H9 (cell line): ENCODE measurements around the gene CDK11A. TPM values are rescaled to one million over a fixed set of nuclear protein-coding genes. Genes with fewer than 3 reads are reported as not detected.

Source experiments
- DNase-seq: peaks from one replicate; pipeline ENCODE4 v3.0.0-alpha.2; 2017
- H2AFZ ChIP-seq: one replicate; pipeline ENCODE4 v1.6.1; 2013; ENCODE audit warnings: mild to moderate bottlenecking, low read length, control low read depth, moderate library complexity
- H2AK5ac ChIP-seq: 2 replicates; pipeline ENCODE4 v1.6.1; 2013; ENCODE audit warnings: low read length, control low read depth, mixed read lengths; ENCODE audit not compliant: insufficient read length
- H2BK120ac ChIP-seq: one replicate; pipeline ENCODE4 v1.6.1; 2013; ENCODE audit warnings: low read depth, mild to moderate bottlenecking, low read length, control low read depth, inconsistent platforms; ENCODE audit not compliant: poor library complexity, severe bottlenecking
- H2BK12ac ChIP-seq: 2 replicates; pipeline ENCODE4 v1.6.1; 2013; ENCODE audit warnings: low read length, control low read depth, mixed read lengths, low read depth; ENCODE audit not compliant: insufficient read length
- H2BK15ac ChIP-seq: 2 replicates; pipeline ENCODE4 v1.6.1; 2013; ENCODE audit warnings: low read depth, low read length, control low read depth
- H2BK20ac ChIP-seq: one replicate; pipeline ENCODE4 v1.6.1; 2013; ENCODE audit warnings: low read depth, mild to moderate bottlenecking, low read length, control low read depth, inconsistent platforms; ENCODE audit not compliant: poor library complexity, severe bottlenecking
- H2BK5ac ChIP-seq: 2 replicates; pipeline ENCODE4 v1.6.1; 2013; ENCODE audit warnings: low read length, control low read depth, mixed read lengths; ENCODE audit not compliant: insufficient read length
- H3K14ac ChIP-seq: 2 replicates; pipeline ENCODE4 v1.6.1; 2013; ENCODE audit warnings: low read length, control low read depth; ENCODE audit not compliant: insufficient read depth
- H3K18ac ChIP-seq: 2 replicates; pipeline ENCODE4 v1.6.1; 2013; ENCODE audit warnings: low read depth, mild to moderate bottlenecking, mixed read lengths, low read length, control low read depth; ENCODE audit not compliant: insufficient read length
- H3K23ac ChIP-seq: 2 replicates; pipeline ENCODE4 v1.6.1; 2013; ENCODE audit warnings: low read length, control low read depth, mixed read lengths, low read depth; ENCODE audit not compliant: insufficient read length
- H3K23me2 ChIP-seq: 2 replicates; pipeline ENCODE4 v1.6.1; 2013; ENCODE audit warnings: low read depth, mild to moderate bottlenecking, mixed read lengths, low read length, control low read depth; ENCODE audit not compliant: insufficient read length, poor library complexity, severe bottlenecking
- H3K27ac ChIP-seq: 2 replicates; pipeline ENCODE4 v1.5.1; 2013; ENCODE audit warnings: low read length, control low read depth, mixed read lengths, low read depth; ENCODE audit not compliant: insufficient read length
- H3K27me3 ChIP-seq: 2 replicates; pipeline ENCODE4 v1.6.1; 2013; ENCODE audit warnings: low read length, control low read depth, inconsistent platforms; ENCODE audit not compliant: insufficient read depth
- H3K4ac ChIP-seq: 2 replicates; pipeline ENCODE4 v1.6.1; 2013; ENCODE audit warnings: low read depth, mild to moderate bottlenecking, control low read depth, inconsistent platforms, low read length, moderate library complexity
- H3K4me1 ChIP-seq: 2 replicates; pipeline ENCODE4 v1.6.1; 2013; ENCODE audit warnings: low read length, control low read depth, inconsistent platforms; ENCODE audit not compliant: insufficient read depth
- H3K4me2 ChIP-seq: 2 replicates; pipeline ENCODE4 v1.6.1; 2013; ENCODE audit warnings: low read length, control low read depth, mixed read lengths; ENCODE audit not compliant: insufficient read length, insufficient read depth
- H3K56ac ChIP-seq: 2 replicates; pipeline ENCODE4 v1.6.1; 2013; ENCODE audit warnings: low read depth, mild to moderate bottlenecking, mixed read lengths, low read length, control low read depth; ENCODE audit not compliant: insufficient read length
- H3K79me1 ChIP-seq: 2 replicates; pipeline ENCODE4 v1.6.1; 2013; ENCODE audit warnings: low read depth, mild to moderate bottlenecking, moderate library complexity, low read length, control low read depth, inconsistent platforms; ENCODE audit not compliant: insufficient read depth, poor library complexity, severe bottlenecking
- H3K79me2 ChIP-seq: 2 replicates; pipeline ENCODE4 v1.6.1; 2013; ENCODE audit warnings: low read length, control low read depth, inconsistent platforms; ENCODE audit not compliant: insufficient read depth
- H3K9ac ChIP-seq: 2 replicates; pipeline ENCODE4 v1.6.1; 2013; ENCODE audit warnings: low read length, control low read depth, mixed read lengths; ENCODE audit not compliant: insufficient read length; ENCODE audit errors: extremely low read depth
- H3K9me3 ChIP-seq: one replicate; pipeline ENCODE4 v1.6.1; 2013; ENCODE audit warnings: low read depth, low read length, inconsistent platforms; ENCODE audit not compliant: control insufficient read depth
- H3T11ph ChIP-seq: one replicate; pipeline ENCODE4 v1.6.1; 2013; ENCODE audit warnings: mild to moderate bottlenecking, low read length, control low read depth, inconsistent platforms
- H4K20me1 ChIP-seq: one replicate; pipeline ENCODE4 v1.6.1; 2013; ENCODE audit not compliant: control insufficient read depth, insufficient read length, insufficient read depth
- H4K5ac ChIP-seq: 2 replicates; pipeline ENCODE4 v1.6.1; 2013; ENCODE audit warnings: low read depth, mild to moderate bottlenecking, mixed read lengths, low read length, control low read depth; ENCODE audit not compliant: insufficient read length
- H4K8ac ChIP-seq: replicated peaks from 2 replicates; pipeline ENCODE4 v1.6.1; 2013; ENCODE audit warnings: low read length, control low read depth, mixed read lengths, low read depth; ENCODE audit not compliant: insufficient read length
- H4K91ac ChIP-seq: 2 replicates; pipeline ENCODE4 v1.6.1; 2013; ENCODE audit warnings: low read depth, mild to moderate bottlenecking, moderate library complexity, mixed read lengths, low read length, control low read depth; ENCODE audit not compliant: insufficient read length
- H3K27ac Mint-ChIP-seq, 3 experiments: 2 replicates in 2 of 3; 3 replicates in 1 of 3; pipeline ENCODE4 v1.8.0; 2020 to 2021; ENCODE audit warnings: mixed read lengths in 3 of 3, mild to moderate bottlenecking in 1 of 3, moderate library complexity in 1 of 3
- H3K27me3 Mint-ChIP-seq: 2 replicates; pipeline ENCODE4 v1.8.0; 2021; ENCODE audit warnings: low read depth, mild to moderate bottlenecking, moderate library complexity, mixed read lengths
- H3K36me3 Mint-ChIP-seq, 3 experiments: 2 replicates in 2 of 3; 3 replicates in 1 of 3; pipeline ENCODE4 v1.8.0; 2020 to 2021; ENCODE audit warnings: low read depth in 3 of 3, mixed read lengths in 3 of 3; ENCODE audit not compliant: insufficient read depth in 1 of 3
- H3K4me1 Mint-ChIP-seq, 2 experiments: 2 replicates each; pipeline ENCODE4 v1.8.0; 2020; ENCODE audit warnings: mixed read lengths in 2 of 2
- H3K4me3 Mint-ChIP-seq, 2 experiments: 2 replicates in 1 of 2; 3 replicates in 1 of 2; pipeline ENCODE4 v1.8.0; 2020 to 2021; ENCODE audit warnings: mild to moderate bottlenecking in 2 of 2, mixed read lengths in 2 of 2, moderate library complexity in 1 of 2
- H3K9me3 Mint-ChIP-seq, 2 experiments: 2 replicates in 1 of 2; 3 replicates in 1 of 2; pipeline ENCODE4 v1.8.0; 2020; ENCODE audit warnings: mild to moderate bottlenecking in 2 of 2, mixed read lengths in 2 of 2, moderate library complexity in 1 of 2
- CTCF ChIP-seq: fragments of 200-600 bp; sonication (generic); conservative IDR thresholded peaks from 3 replicates; pipeline ENCODE4 v1.8.0; 2021; ENCODE audit warnings: antibody characterized with exemption, mild to moderate bottlenecking
- WGBS: extraction: QIAGEN DNeasy Blood & Tissue Kit; methylation state at CpG from one replicate; pipeline ENCODE4 v1.1.7; 2013; ENCODE audit warnings: missing lambda C conversion rate, low lambda C conversion rate, mixed read lengths; ENCODE audit not compliant: insufficient read length; ENCODE audit errors: extremely low coverage; 5-methylcytosine and 5-hydroxymethylcytosine counted together
- total RNA-seq: library from RNA; stranded (reverse); gene quantifications from 2 replicates; pipeline ENCODE4 v1.2.1, GENCODE V29; 2021

CDK11A gene
- total RNA-seq, 1 experiment from 2014 or later: 49.5 TPM

GRCh38 chr1:1665815-1666251 is 58.3 kb downstream of the CDK11A start:
- Mint-ChIP-seq H3K36me3 (peaks cover 7 to 36% (median 29%) of the 10 kb centered on the region in 3 experiments; a peak in 6 of 7 replicates), H3K4me3 (no peak overlapping the region), H3K4me1 (no peaks in the 10 kb centered on the region), H3K27ac (no peak overlapping the region), H3K9me3 (no peaks in the 10 kb centered on the region), H3K27me3 (no peaks in the 10 kb centered on the region)
- Histone ChIP-seq H2BK12ac (no peak overlapping the region), H3T11ph (no peak overlapping the region), H4K20me1 (no peaks in the 10 kb centered on the region), H3K23ac (no peak overlapping the region), H3K27ac (no peak overlapping the region), H2BK5ac (no peak overlapping the region), H4K8ac (no peak overlapping the region), H3K27me3 (no peaks in the 10 kb centered on the region), H2AK5ac (no peak overlapping the region), H3K79me1 (no peaks in the 10 kb centered on the region), H3K4me2 (no peak overlapping the region), H3K9ac (no peak overlapping the region), H3K4ac (no peak overlapping the region), H3K4me1 (no peaks in the 10 kb centered on the region), H4K91ac (no peak overlapping the region), H3K9me3 (no peaks in the 10 kb centered on the region), H2AFZ (no peak overlapping the region), H3K56ac (no peak overlapping the region), H2BK120ac (no peak overlapping the region), H3K18ac (no peak overlapping the region), H2BK20ac (no peak overlapping the region), H3K79me2 (no peaks in the 10 kb centered on the region), H4K5ac (no peak overlapping the region), H2BK15ac (no peak overlapping the region), H3K23me2 (no peaks in the 10 kb centered on the region), H3K14ac (no peak overlapping the region)
- TF ChIP-seq CTCF: peak; percentile 76
- no CpG with 5 or more reads among the region's 25 CpGs for WGBS
- peak; percentile 66 for DNase-seq
